AG04450 (cell line): ENCODE data around the gene POP4. TPM values are rescaled to one million over a fixed set of nuclear protein-coding genes. Genes with fewer than 3 reads are reported as not detected.

Source experiments
- CTCF ChIA-PET: fragments of 300-600, 350-600 bp; formaldehyde crosslinking; extraction: SDS; loops from one replicate; lab custom pipeline; 2022; ENCODE audit warnings: antibody characterized with exemption, inconsistent platforms; lab: Charles Lee
- POLR2A ChIA-PET: fragments of 350-600 bp; formaldehyde crosslinking; extraction: SDS; loops from one replicate; lab custom pipeline; 2021; ENCODE audit warnings: antibody characterized with exemption, inconsistent platforms; lab: Yijun Ruan, JAX
- DNase-seq: peaks from one replicate; pipeline ENCODE4 v3.0.0-alpha.2; 2011; ENCODE audit warnings: low read depth, low spot score
- H3K27ac ChIP-seq: one replicate; pipeline ENCODE4 v1.5.1; 2012; ENCODE audit warnings: low read depth, low read length, control low read depth
- H3K27me3 ChIP-seq: one replicate; pipeline ENCODE4 v1.6.0; 2012; ENCODE audit warnings: low read length; ENCODE audit not compliant: control insufficient read depth, insufficient read depth
- H3K4me3 ChIP-seq: 2 replicates; pipeline ENCODE4 v1.5.1; 2011; ENCODE audit warnings: mild to moderate bottlenecking, low read depth, low read length, control low read depth
- H3K9me3 ChIP-seq: 2 replicates; pipeline ENCODE4 v1.5.1; 2012; ENCODE audit warnings: low read length; ENCODE audit not compliant: control insufficient read depth, insufficient read depth
- polyA plus RNA-seq: library from polyadenylated mRNA; depleted of rRNA; stranded (reverse); fragments of >200 nt; gene quantifications from 2 replicates; pipeline ENCODE4 v1.2.3, GENCODE V29; 2011
- TF ChIP-seq, protein P1 (sequence below): IDR thresholded peaks from 2 replicates; pipeline ENCODE4 v1.5.1; 2011; ENCODE audit warnings: low read depth, low read length, control low read depth, inconsistent platforms

POP4 gene
- polyA plus RNA-seq, 1 experiment: 87.4 TPM

DNA sequence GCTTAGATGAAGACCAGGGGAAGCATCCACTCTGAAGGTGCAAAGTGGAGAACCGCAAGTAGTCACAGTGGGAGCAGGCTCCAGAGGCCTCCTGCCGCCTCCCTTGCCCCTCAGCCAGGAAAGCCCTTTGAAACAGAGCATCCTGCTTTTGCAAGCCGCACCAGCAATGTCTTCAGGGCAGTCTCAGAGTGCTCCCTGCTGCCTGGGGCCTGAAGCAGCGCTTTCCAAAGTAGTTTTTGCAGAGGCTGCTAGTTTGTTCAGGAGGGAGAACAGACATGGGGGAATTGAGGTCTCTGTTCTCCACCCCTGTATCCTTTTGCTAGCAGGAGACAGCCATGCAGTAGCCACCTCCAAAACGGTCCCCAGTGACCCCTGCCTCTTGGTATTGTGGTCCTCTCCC, 15.8 kb upstream of the POP4 start:
- H3K4me3 ChIP-seq: no peak overlapping the region
- H3K9me3 ChIP-seq: no peaks in the 10 kb centered on the region
- CTCF ChIA-PET: no interaction called here
- DNase-seq: no peak
- H3K27ac ChIP-seq: no peak overlapping the region
- H3K27me3 ChIP-seq: peaks cover 2% of the 10 kb centered on the region
- TF ChIP-seq, protein P1, sequence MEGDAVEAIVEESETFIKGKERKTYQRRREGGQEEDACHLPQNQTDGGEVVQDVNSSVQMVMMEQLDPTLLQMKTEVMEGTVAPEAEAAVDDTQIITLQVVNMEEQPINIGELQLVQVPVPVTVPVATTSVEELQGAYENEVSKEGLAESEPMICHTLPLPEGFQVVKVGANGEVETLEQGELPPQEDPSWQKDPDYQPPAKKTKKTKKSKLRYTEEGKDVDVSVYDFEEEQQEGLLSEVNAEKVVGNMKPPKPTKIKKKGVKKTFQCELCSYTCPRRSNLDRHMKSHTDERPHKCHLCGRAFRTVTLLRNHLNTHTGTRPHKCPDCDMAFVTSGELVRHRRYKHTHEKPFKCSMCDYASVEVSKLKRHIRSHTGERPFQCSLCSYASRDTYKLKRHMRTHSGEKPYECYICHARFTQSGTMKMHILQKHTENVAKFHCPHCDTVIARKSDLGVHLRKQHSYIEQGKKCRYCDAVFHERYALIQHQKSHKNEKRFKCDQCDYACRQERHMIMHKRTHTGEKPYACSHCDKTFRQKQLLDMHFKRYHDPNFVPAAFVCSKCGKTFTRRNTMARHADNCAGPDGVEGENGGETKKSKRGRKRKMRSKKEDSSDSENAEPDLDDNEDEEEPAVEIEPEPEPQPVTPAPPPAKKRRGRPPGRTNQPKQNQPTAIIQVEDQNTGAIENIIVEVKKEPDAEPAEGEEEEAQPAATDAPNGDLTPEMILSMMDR: no peak
- POLR2A ChIA-PET: no interaction called here

DNA sequence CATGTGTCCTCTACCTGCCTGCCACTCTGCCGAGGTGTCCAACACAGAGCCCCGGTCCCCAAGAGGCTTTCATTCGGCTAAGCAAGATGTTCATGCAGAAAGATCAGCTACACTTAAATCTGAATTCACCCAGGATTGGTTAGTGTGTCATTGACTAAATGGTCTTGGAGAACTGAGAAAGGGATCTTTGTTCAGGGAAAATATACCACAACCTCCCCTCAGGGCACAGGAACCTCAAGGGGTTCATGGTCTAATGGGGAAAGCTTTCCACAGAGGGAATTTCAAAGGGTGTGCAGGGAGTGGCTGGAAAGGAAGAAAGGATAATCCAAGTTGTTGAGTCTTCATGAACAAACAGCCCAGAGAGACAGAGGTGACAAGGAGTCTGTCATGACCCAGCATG, 14.4 kb upstream of the POP4 start:
- TF ChIP-seq, protein P1: no peak
- DNase-seq: no peak
- ChIA-PET CTCF (no interaction called here), POLR2A (no interaction called here)
- Histone ChIP-seq H3K27ac (no peak overlapping the region), H3K9me3 (no peaks in the 10 kb centered on the region), H3K4me3 (no peak overlapping the region), H3K27me3 (peaks cover 4% of the 10 kb centered on the region)

- TF ChIP-seq, protein P1: no peak
- H3K4me3 ChIP-seq: no peak overlapping the region
- ChIA-PET POLR2A (no interaction called here), CTCF (no interaction called here)
- H3K9me3 ChIP-seq: no peaks in the 10 kb centered on the region
- no peak for DNase-seq
- no peak overlapping the region for H3K27ac ChIP-seq
- H3K27me3 ChIP-seq: peaks cover 9% of the 10 kb centered on the region
These were observed 12.2 kb upstream of the POP4 start for GRCh38 chr19:29593869-29594268.

DNA sequence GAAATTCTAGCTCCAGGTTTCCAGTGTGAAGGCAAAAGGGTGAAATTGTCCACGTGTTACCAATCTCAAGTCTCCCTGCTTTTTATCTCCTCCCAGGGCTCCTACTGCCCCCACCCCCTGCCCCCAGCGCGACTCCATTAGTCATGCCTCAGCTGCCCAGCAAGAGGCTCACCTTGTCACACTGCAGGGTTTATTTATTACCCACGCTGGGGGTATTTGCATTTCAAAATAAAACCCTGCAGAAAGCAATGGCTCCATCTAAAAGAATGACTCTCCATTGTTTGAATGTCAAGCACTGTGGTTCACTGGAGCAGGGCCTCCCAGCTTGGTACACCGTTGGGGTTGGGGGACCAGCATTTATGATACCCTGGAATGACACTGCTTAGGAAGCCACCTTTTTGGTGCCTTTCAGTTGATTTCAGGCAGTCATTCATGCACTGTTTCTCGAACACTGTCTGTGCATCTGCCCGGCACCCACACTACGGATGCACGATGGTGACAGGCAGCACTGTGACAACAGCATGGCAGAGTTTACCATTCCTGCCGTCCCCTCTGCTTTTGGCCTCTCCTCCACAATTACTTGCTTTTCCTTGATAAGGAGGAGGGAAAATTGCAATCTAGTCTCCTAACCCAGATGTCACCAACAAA, 9.9 kb upstream of the POP4 start:
- Histone ChIP-seq H3K9me3 (no peaks in the 10 kb centered on the region), H3K27me3 (peaks cover 9% of the 10 kb centered on the region), H3K27ac (no peak overlapping the region), H3K4me3 (no peak overlapping the region)
- POLR2A ChIA-PET: interaction anchor here (0.5 kb wide), 1 partner anchor 94 kb away, joined by 3 read pairs; no protein-coding TSS in a partner anchor
- CTCF ChIA-PET: interaction anchor here (0.7 to 0.9 kb wide), 3 partner anchors 14 to 949 kb away, joined by 3 to 5 read pairs (median 3); no protein-coding TSS in a partner anchor
- TF ChIP-seq, protein P1: no peak
- no peak for DNase-seq

GRCh38 chr19:29596885-29597525, 9.1 kb upstream of the POP4 start:
- Histone ChIP-seq H3K4me3 (no peak overlapping the region), H3K27me3 (peaks cover 9% of the 10 kb centered on the region), H3K9me3 (no peaks in the 10 kb centered on the region), H3K27ac (no peak overlapping the region)
- TF ChIP-seq, protein P1: peak; percentile 27; the same call in 1 of the 2 replicates
- ChIA-PET CTCF (interaction anchor here (0.7 to 0.9 kb wide), 3 partner anchors 13 to 950 kb away, joined by 3 to 5 read pairs (median 3); no protein-coding TSS in a partner anchor), POLR2A (interaction anchor here (1.5 kb wide), 1 partner anchor 9 kb away, joined by 3 read pairs; the partner anchor contains the start of gene POP4)
- DNase-seq: peak; percentile 8
